H1 (cell line): Measurements from ENCODE around the gene MAVS. TPM values are rescaled to one million over a fixed set of nuclear protein-coding genes. Genes with fewer than 3 reads are reported as not detected.

Source experiments
- CTCF ChIA-PET: fragments of 300-600 bp; sonication (Branson Sonifier 250); formaldehyde crosslinking; loops from one replicate; lab custom pipeline; 2021; ENCODE audit not compliant: partially characterized antibody; lab: Charles Lee
- POLR2A ChIA-PET: fragments of 300-600 bp; sonication (Branson Sonifier 250); formaldehyde crosslinking; loops from one replicate; lab custom pipeline; 2021; ENCODE audit warnings: inconsistent platforms; ENCODE audit not compliant: partially characterized antibody; lab: Charles Lee
- DNase-seq, 2 experiments: peaks; one replicate each; pipeline versions ENCODE4 v3.0.0 to v3.0.0-alpha.2; 2010 to 2022; ENCODE audit warnings: low spot score in 2 of 2, low read depth in 1 of 2, mixed read lengths in 1 of 2
- FAIRE-seq: peaks from 2 replicates; lab custom pipeline; 2011; peaks lifted over from hg19 to GRCh38; lab: Jason Lieb, UNC
- H2AFZ ChIP-seq: 2 replicates; pipeline ENCODE4 v1.8.1; 2012; ENCODE audit warnings: low read length, inconsistent platforms
- H2AK5ac ChIP-seq: 2 replicates; pipeline ENCODE4 v1.6.1; 2013; ENCODE audit warnings: low read depth, low read length
- H2BK120ac ChIP-seq: replicated peaks from 2 replicates; pipeline ENCODE3; 2013; ENCODE audit warnings: low read depth, low read length, inconsistent platforms
- H2BK12ac ChIP-seq: 2 replicates; pipeline ENCODE4 v1.6.1; 2013; ENCODE audit warnings: low read depth, low read length
- H2BK15ac ChIP-seq: 2 replicates; pipeline ENCODE4 v1.6.1; 2013; ENCODE audit warnings: low read length
- H2BK20ac ChIP-seq: 2 replicates; pipeline ENCODE4 v1.6.1; 2013; ENCODE audit warnings: low read length
- H2BK5ac ChIP-seq: 2 replicates; pipeline ENCODE4 v1.6.1; 2013; ENCODE audit warnings: low read depth, low read length
- H3K14ac ChIP-seq: 2 replicates; pipeline ENCODE4 v1.6.1; 2013; ENCODE audit warnings: inconsistent platforms; ENCODE audit not compliant: insufficient read length
- H3K18ac ChIP-seq: 2 replicates; pipeline ENCODE4 v1.6.1; 2013; ENCODE audit warnings: low read length; ENCODE audit errors: extremely low read depth
- H3K23ac ChIP-seq: 2 replicates; pipeline ENCODE4 v1.6.1; 2013; ENCODE audit warnings: inconsistent platforms; ENCODE audit not compliant: insufficient read length
- H3K23me2 ChIP-seq: 2 replicates; pipeline ENCODE4 v1.6.1; 2013; ENCODE audit warnings: low read depth, low read length
- H3K27ac ChIP-seq: 2 replicates; pipeline ENCODE4 v1.6.1; 2011; ENCODE audit warnings: low read depth, low read length, inconsistent platforms
- H3K27me3 ChIP-seq, 4 experiments: replicated peaks in 1 of 4; 1 replicate in 1 of 4; 2 replicates in 3 of 4; pipeline versions ENCODE4 v1.6.1 to v1.8.1; 2011 to 2013; ENCODE audit warnings: low read length in 3 of 4, mild to moderate bottlenecking in 3 of 4, inconsistent platforms in 2 of 4, mixed read lengths in 2 of 4, moderate library complexity in 1 of 4; ENCODE audit not compliant: control insufficient read depth in 3 of 4, insufficient read depth in 3 of 4; ENCODE audit errors: extremely low read depth in 1 of 4
- H3K36me3 ChIP-seq, 4 experiments: 2 replicates each; pipeline versions ENCODE4 v1.6.1 to v1.8.1; 2011 to 2013; ENCODE audit warnings: mild to moderate bottlenecking in 4 of 4, low read length in 3 of 4, moderate library complexity in 2 of 4, control low read depth in 1 of 4, inconsistent platforms in 1 of 4; ENCODE audit not compliant: insufficient read depth in 4 of 4, control insufficient read depth in 2 of 4
- H3K4ac ChIP-seq: replicated peaks from 2 replicates; pipeline ENCODE3; 2013; ENCODE audit warnings: low read length, low read depth, mixed read lengths, inconsistent platforms; ENCODE audit not compliant: insufficient read length
- H3K4me1 ChIP-seq, 4 experiments: replicated peaks in 1 of 4; 1 replicate in 1 of 4; 2 replicates in 3 of 4; pipeline versions ENCODE4 v1.6.1 to v1.8.1; 2011 to 2013; ENCODE audit warnings: low read length in 3 of 4, inconsistent platforms in 2 of 4, mixed read lengths in 1 of 4; ENCODE audit not compliant: insufficient read depth in 4 of 4, control insufficient read depth in 3 of 4
- H3K4me2 ChIP-seq, 2 experiments: 2 replicates each; pipeline versions ENCODE4 v1.6.1 to v1.8.1; 2011 to 2013; ENCODE audit warnings: low read depth in 2 of 2, low read length in 2 of 2, control low read depth in 1 of 2, inconsistent platforms in 1 of 2, mild to moderate bottlenecking in 1 of 2; ENCODE audit not compliant: insufficient read depth in 1 of 2
- H3K4me3 ChIP-seq, 4 experiments: fragments of 200-600, 300-600 bp in 1 of 4; sonication (generic), shearing (Covaris generic), sonication (Bioruptor Twin) in 1 of 4; 2 replicates each; pipeline versions ENCODE4 v1.5.1 to v1.8.1; 2011 to 2016; ENCODE audit warnings: low read length in 4 of 4, low read depth in 3 of 4, control low read depth in 2 of 4, inconsistent platforms in 2 of 4, mild to moderate bottlenecking in 2 of 4, mixed read lengths in 1 of 4, moderate library complexity in 1 of 4; ENCODE audit not compliant: insufficient read depth in 2 of 4; ENCODE audit errors: extremely low read depth in 1 of 4
- H3K56ac ChIP-seq: replicated peaks from 2 replicates; pipeline ENCODE3; 2013; ENCODE audit warnings: low read depth, mild to moderate bottlenecking, mixed read lengths, low read length, inconsistent platforms; ENCODE audit not compliant: insufficient read length
- H3K79me1 ChIP-seq: 2 replicates; pipeline ENCODE4 v1.6.1; 2013; ENCODE audit warnings: low read depth, low read length, control low read depth
- H3K79me2 ChIP-seq, 2 experiments: 2 replicates each; pipeline versions ENCODE4 v1.6.1 to v1.8.1; 2012 to 2013; ENCODE audit warnings: low read length in 2 of 2, mild to moderate bottlenecking in 2 of 2, inconsistent platforms in 1 of 2; ENCODE audit not compliant: insufficient read depth in 2 of 2, control insufficient read depth in 1 of 2
- H3K9ac ChIP-seq, 4 experiments: replicated peaks in 1 of 4; 1 replicate in 1 of 4; 2 replicates in 3 of 4; pipeline versions ENCODE4 v1.6.1 to v1.8.1; 2011 to 2013; ENCODE audit warnings: low read depth in 3 of 4, low read length in 3 of 4, control low read depth in 2 of 4, mild to moderate bottlenecking in 2 of 4, moderate library complexity in 2 of 4, inconsistent platforms in 1 of 4; ENCODE audit errors: extremely low read depth in 1 of 4
- H3K9me3 ChIP-seq, 2 experiments: 2 replicates each; pipeline versions ENCODE4 v1.6.1 to v1.8.1; 2012 to 2013; ENCODE audit warnings: mild to moderate bottlenecking in 2 of 2, moderate library complexity in 2 of 2, control low read depth in 1 of 2, inconsistent platforms in 1 of 2, low read depth in 1 of 2, low read length in 1 of 2, mixed read lengths in 1 of 2; ENCODE audit not compliant: insufficient read depth in 2 of 2
- H4K20me1 ChIP-seq, 2 experiments: replicated peaks in 1 of 2; 2 replicates each; pipeline versions ENCODE3 to v1.8.1; 2011 to 2013; ENCODE audit warnings: inconsistent platforms in 2 of 2, low read length in 2 of 2, mild to moderate bottlenecking in 1 of 2; ENCODE audit not compliant: insufficient read depth in 2 of 2, control insufficient read depth in 1 of 2
- H4K5ac ChIP-seq: 2 replicates; pipeline ENCODE4 v1.6.1; 2013; ENCODE audit warnings: low read length, low read depth, mixed read lengths, inconsistent platforms; ENCODE audit not compliant: insufficient read length
- H4K8ac ChIP-seq: 2 replicates; pipeline ENCODE4 v1.8.0; 2013; ENCODE audit warnings: mild to moderate bottlenecking, moderate library complexity, low read length, inconsistent platforms; ENCODE audit not compliant: insufficient read depth; ENCODE audit errors: extremely low read depth
- H4K91ac ChIP-seq: replicated peaks from 2 replicates; pipeline ENCODE3; 2013; ENCODE audit warnings: low read length, mixed read lengths, inconsistent platforms; ENCODE audit not compliant: insufficient read length
- BACH1 ChIP-seq: IDR thresholded peaks from 2 replicates; pipeline ENCODE4 v1.6.1; 2012; ENCODE audit warnings: low read length, improper control_type of control experiment
- BRCA1 ChIP-seq: IDR thresholded peaks from 2 replicates; pipeline ENCODE4 v1.6.1; 2012; ENCODE audit warnings: low read depth, low read length, improper control_type of control experiment
- CBX5 ChIP-seq: fragments of 300-800, 300-1000 bp; sonication (generic); IDR thresholded peaks from 2 replicates; pipeline ENCODE4 v1.7.1; 2016; ENCODE audit warnings: antibody characterized with exemption, low read length, low read depth
- CBX8 ChIP-seq: fragments of 300-800, 300-1000 bp; sonication (generic); IDR thresholded peaks from 2 replicates; pipeline ENCODE4 v1.7.1; 2016; ENCODE audit warnings: low read depth, low read length, borderline replicate concordance
- CTBP2 ChIP-seq: IDR thresholded peaks from 2 replicates; pipeline ENCODE4 v1.7.0; 2011; ENCODE audit warnings: borderline replicate concordance, mild to moderate bottlenecking, moderate library complexity, mixed read lengths, low read length; ENCODE audit not compliant: insufficient read depth, insufficient read length
- EGR1 ChIP-seq: IDR thresholded peaks from 2 replicates; pipeline ENCODE4 v1.6.1; 2011; ENCODE audit warnings: low read depth, low read length, borderline replicate concordance
- GTF2F1 ChIP-seq: IDR thresholded peaks from 2 replicates; pipeline ENCODE4 v1.6.1; 2012; ENCODE audit warnings: low read depth, low read length, improper control_type of control experiment, borderline replicate concordance
- HDAC2 ChIP-seq, 2 experiments: fragments of 300-600 bp in 1 of 2; sonication (generic) in 1 of 2; IDR thresholded peaks; 2 replicates each; pipeline ENCODE4 v1.6.1; 2011 to 2012; ENCODE audit warnings: low read depth in 2 of 2, low read length in 2 of 2, mild to moderate bottlenecking in 2 of 2, moderate library complexity in 2 of 2, borderline replicate concordance in 1 of 2, inconsistent platforms in 1 of 2
- KDM5A ChIP-seq: fragments of 200-600 bp; IDR thresholded peaks from 2 replicates; pipeline ENCODE4 v1.7.1; 2012; ENCODE audit warnings: mild to moderate bottlenecking, low read length, inconsistent platforms, mixed read lengths
- PHF8 ChIP-seq: fragments of 200-600 bp; sonication (generic); conservative IDR thresholded peaks from 2 replicates; pipeline ENCODE4 v1.7.1; 2012; ENCODE audit warnings: low read depth, mild to moderate bottlenecking, inconsistent platforms, low read length, moderate library complexity
- SIN3A ChIP-seq, 2 experiments: IDR thresholded peaks in 1 of 2; conservative IDR thresholded peaks in 1 of 2; 2 replicates each; pipeline ENCODE4 v1.6.1; 2011 to 2012; ENCODE audit warnings: low read length in 2 of 2, improper control_type of control experiment in 1 of 2, low read depth in 1 of 2, mild to moderate bottlenecking in 1 of 2
- SRF ChIP-seq: IDR thresholded peaks from 2 replicates; pipeline ENCODE4 v1.6.1; 2011; ENCODE audit warnings: mild to moderate bottlenecking, low read depth, low read length, moderate library complexity
- TAF1 ChIP-seq: IDR thresholded peaks from 2 replicates; pipeline ENCODE4 v1.6.1; 2011; ENCODE audit warnings: mild to moderate bottlenecking, low read depth, low read length
- TBP ChIP-seq: IDR thresholded peaks from 2 replicates; pipeline ENCODE4 v1.6.1; 2011; ENCODE audit warnings: low read depth, low read length, improper control_type of control experiment
- YY1 ChIP-seq: IDR thresholded peaks from 2 replicates; pipeline ENCODE4 v1.6.1; 2011; ENCODE audit warnings: low read depth, mild to moderate bottlenecking, low read length
- WGBS, 2 experiments: shearing (Covaris generic) in 1 of 2; methylation state at CpG; one replicate each; pipeline versions ENCODE4 v1.1.6 to v1.1.7; 2013 to 2015; ENCODE audit warnings: low lambda C conversion rate in 2 of 2, mixed read lengths in 2 of 2, inconsistent platforms in 1 of 2, low coverage in 1 of 2, missing lambda C conversion rate in 1 of 2; ENCODE audit not compliant: insufficient replicate concordance in 2 of 2, insufficient coverage in 1 of 2, insufficient read length in 1 of 2; ENCODE audit errors: extremely low coverage in 1 of 2, missing lambda C conversion rate in 1 of 2; 5-methylcytosine and 5-hydroxymethylcytosine counted together
- polyA plus RNA-seq, 7 experiments: library from polyadenylated mRNA; depleted of rRNA in 3 of 7; stranded (reverse) in 5 of 7; unstranded in 2 of 7; fragments of >200 nt in 5 of 7; fragments of 200-250 nt in 2 of 7; gene quantifications; 1 replicate in 5 of 7; 2 replicates in 1 of 7; 4 replicates in 1 of 7; pipeline versions ENCODE4 v1.2.1 to v1.2.3, GENCODE V29; 2011 to 2013; ENCODE audit warnings: missing spikeins in 2 of 7, mixed read lengths in 2 of 7
- total RNA-seq: library from RNA; stranded (reverse); fragmentation: NEBNext Ultra II Directional; extraction: Animal tissue kit (Norgen Biotek cat#: 25700); gene quantifications from 2 replicates; pipeline ENCODE4 v1.2.1, GENCODE V29; 2021

The MAVS gene
- total and polyA plus RNA-seq, 2 of the 8 experiments (the other 6 are each of a cell fraction or from before 2014, with no cell fraction given), result 9.9 to 24.3 TPM

- no peak overlapping the region for H3K4ac ChIP-seq
- H3K23ac ChIP-seq, result no peak overlapping the region
- no peaks in the 10 kb centered on the region for H3K79me2 ChIP-seq
- no peak overlapping the region for H4K8ac ChIP-seq
- no peak overlapping the region for H3K56ac ChIP-seq
- H3K23me2 ChIP-seq, result no peaks in the 10 kb centered on the region
- H4K91ac ChIP-seq, result no peak overlapping the region
- ChIA-PET CTCF (interaction anchor here (7.0 kb wide), 1 partner anchor 8 kb away, joined by 55 read pairs; no protein-coding TSS in a partner anchor), POLR2A (interaction anchor here (5.6 kb wide), 1 partner anchor 14 kb away, joined by 34 read pairs; no protein-coding TSS in a partner anchor)
- H3K27ac ChIP-seq, result no peak overlapping the region
- no peaks in the 10 kb centered on the region for H3K79me1 ChIP-seq
- H4K20me1 ChIP-seq, result peaks cover 0 to 9% of the 10 kb centered on the region in 2 experiments
- no peak overlapping the region for H3K4me2 ChIP-seq
- no peaks in the 10 kb centered on the region; a peak in 1 of 4 replicates for H3K9me3 ChIP-seq
- H4K5ac ChIP-seq, result no peak overlapping the region
- no peak overlapping the region for H3K14ac ChIP-seq
- no peak overlapping the region for H2BK20ac ChIP-seq
- no peak overlapping the region for H2BK15ac ChIP-seq
- no peak overlapping the region for H2AK5ac ChIP-seq
- no peaks in the 10 kb centered on the region for H3K4me1 ChIP-seq
- H3K4me3 ChIP-seq, result no peak overlapping the region
- H3K9ac ChIP-seq, result no peak overlapping the region
- no peak overlapping the region for H3K18ac ChIP-seq
- H3K36me3 ChIP-seq, result peaks cover 11 to 46% (median 36%) of the 10 kb centered on the region in 4 experiments; a peak in 7 of 8 replicates
- no peak overlapping the region for H2BK5ac ChIP-seq
- no peak for FAIRE-seq
- WGBS, 2 experiments, result 90% methylated on average over 7 of the region's 7 CpGs; no CpG with 5 or more reads in 1 of the 2 experiments
- no peak for DNase-seq
- no peak overlapping the region for H2BK120ac ChIP-seq
- H2BK12ac ChIP-seq, result no peak overlapping the region
- no peak overlapping the region for H2AFZ ChIP-seq
- no peaks in the 10 kb centered on the region for H3K27me3 ChIP-seq
- TF ChIP-seq SRF, result no peak
- TF ChIP-seq SIN3A (conservative IDR thresholded peaks at IDR 0.05 in 1 of 2, IDR thresholded peaks at IDR 0.05 in 1 of 2; ENCODE audit: low read depth in 1 of 2, low read length in 2 of 2), result no peak
- no peak for TF ChIP-seq EGR1
- TF ChIP-seq YY1, result no peak
- no peak for TF ChIP-seq KDM5A
- no peak for TF ChIP-seq GTF2F1
- no peak for TF ChIP-seq CTBP2
- TF ChIP-seq HDAC2 (IDR thresholded peaks at IDR 0.05; ENCODE audit: borderline replicate concordance in 1 of 2, low read depth in 2 of 2, low read length in 2 of 2), result no peak
- TF ChIP-seq TAF1, result no peak
- no peak for TF ChIP-seq BACH1
- TF ChIP-seq PHF8, result no peak
- TF ChIP-seq BRCA1, result no peak
- TF ChIP-seq CBX8, result no peak
- TF ChIP-seq TBP, result no peak
- no peak for TF ChIP-seq CBX5
Measured at GRCh38 chr20:3863317-3863716, 16.7 kb downstream of the MAVS start.
